GM12891 (cell line): ENCODE results near the gene TXK.

Experiments
- POLR2A ChIP-seq: IDR thresholded peaks from 2 replicates; pipeline ENCODE4 v1.6.1; 2011; ENCODE audit warnings: low read depth, low read length, control low read depth
- POLR2AphosphoS5 ChIP-seq: IDR thresholded peaks from 2 replicates; pipeline ENCODE4 v1.6.1; 2011; ENCODE audit warnings: low read depth, low read length, control low read depth
- POU2F2 ChIP-seq: IDR thresholded peaks from 2 replicates; pipeline ENCODE4 v1.6.1; 2011; ENCODE audit warnings: low read depth, mild to moderate bottlenecking, control low read depth, low read length, moderate library complexity
- SPI1 ChIP-seq: IDR thresholded peaks from 2 replicates; pipeline ENCODE4 v1.6.1; 2011; ENCODE audit warnings: low read depth, low read length, control low read depth
- TAF1 ChIP-seq: IDR thresholded peaks from 2 replicates; pipeline ENCODE4 v1.6.1; 2011; ENCODE audit warnings: low read depth, low read length, control low read depth

GRCh38 chr4:48162162-48162561 lies 28.1 kb upstream of the TXK start:
- TF ChIP-seq POLR2A = no peak
- TF ChIP-seq SPI1 = no peak
- no peak for TF ChIP-seq TAF1
- no peak for TF ChIP-seq POLR2AphosphoS5
- no peak for TF ChIP-seq POU2F2
